GM12878 (cell line): ENCODE results near the gene ADGRF4. TPM values are rescaled to one million over a fixed set of nuclear protein-coding genes. Genes with fewer than 3 reads are reported as not detected.

Source experiments
- ATF7 ChIP-seq: fragments of 450-650 bp; IDR thresholded peaks from 2 replicates; pipeline ENCODE4 v1.6.1; 2016; ENCODE audit warnings: low read depth, mild to moderate bottlenecking
- BCL3 ChIP-seq: IDR thresholded peaks from 2 replicates; pipeline ENCODE4 v1.6.1; 2011; ENCODE audit warnings: borderline replicate concordance, low read depth, mild to moderate bottlenecking, moderate library complexity, low read length; ENCODE audit not compliant: insufficient read depth, poor library complexity, severe bottlenecking
- CBFB ChIP-seq: IDR thresholded peaks from 2 replicates; pipeline ENCODE4 v1.6.1; 2016; ENCODE audit warnings: antibody characterized with exemption, low read depth
- CREB1 ChIP-seq: IDR thresholded peaks from 2 replicates; pipeline ENCODE4 v1.6.1; 2012; ENCODE audit warnings: low read depth, mild to moderate bottlenecking, inconsistent platforms
- EED ChIP-seq: sonication (generic); IDR thresholded peaks from 2 replicates; pipeline ENCODE4 v1.6.1; 2016; ENCODE audit warnings: antibody characterized with exemption, low read depth
- EP300 ChIP-seq, 2 experiments: fragments of 150-350 bp in 1 of 2; IDR thresholded peaks; 2 replicates each; pipeline ENCODE4 v1.6.1; 2011 to 2012; ENCODE audit warnings: low read depth in 2 of 2, low read length in 2 of 2, borderline replicate concordance in 1 of 2, improper control_type of control experiment in 1 of 2, inconsistent platforms in 1 of 2; ENCODE audit not compliant: control insufficient read depth in 1 of 2
- GATAD2B ChIP-seq: fragments of 450-650 bp; conservative IDR thresholded peaks from 2 replicates; pipeline ENCODE4 v1.6.1; 2017; ENCODE audit warnings: low read depth, mild to moderate bottlenecking, moderate library complexity
- IKZF1 ChIP-seq: fragments of 450-650 bp; conservative IDR thresholded peaks from 2 replicates; pipeline ENCODE4 v1.6.1; 2017; ENCODE audit warnings: antibody characterized with exemption, mild to moderate bottlenecking
- JUND ChIP-seq: IDR thresholded peaks from 2 replicates; pipeline ENCODE4 v1.6.1; 2012; ENCODE audit warnings: low read depth, mild to moderate bottlenecking, low read length, improper control_type of control experiment, moderate library complexity
- MTA3 ChIP-seq: IDR thresholded peaks from 2 replicates; pipeline ENCODE4 v1.6.1; 2012; ENCODE audit warnings: low read length, inconsistent platforms, borderline replicate concordance
- NR2C2 ChIP-seq: IDR thresholded peaks from 2 replicates; pipeline ENCODE4 v1.6.1; 2011; ENCODE audit warnings: borderline replicate concordance, low read depth; ENCODE audit not compliant: control insufficient read depth, insufficient read length
- SMARCA5 ChIP-seq: fragments of 450-650 bp; IDR thresholded peaks from 2 replicates; pipeline ENCODE4 v1.6.1; 2017; ENCODE audit warnings: mild to moderate bottlenecking
- STAT3 ChIP-seq: IDR thresholded peaks from 2 replicates; pipeline ENCODE4 v1.6.1; 2011; ENCODE audit warnings: low read depth, low read length, improper control_type of control experiment
- TARDBP ChIP-seq: IDR thresholded peaks from 2 replicates; pipeline ENCODE4 v1.6.1; 2016; ENCODE audit warnings: borderline replicate concordance
- TCF3 ChIP-seq: IDR thresholded peaks from 2 replicates; pipeline ENCODE4 v1.6.1; 2012; ENCODE audit warnings: low read depth, mild to moderate bottlenecking, low read length, borderline replicate concordance; ENCODE audit not compliant: insufficient read depth
- WRNIP1 ChIP-seq: IDR thresholded peaks from 2 replicates; pipeline ENCODE4 v1.6.1; 2011; ENCODE audit warnings: low read depth, low read length, improper control_type of control experiment, borderline replicate concordance
- polyA plus RNA-seq, 11 experiments: library from polyadenylated mRNA; depleted of rRNA in 4 of 11; unstranded in 6 of 11; stranded (reverse) in 5 of 11; fragments of >200 nt; fragmentation: Nextera tagmentation in 4 of 11; fragmentation: Illumina TruSeq in 1 of 11; extraction: Ambion mirVana in 4 of 11; extraction: Trizol in 1 of 11; gene quantifications; 1 replicate in 1 of 11; 2 replicates in 10 of 11; pipeline versions ENCODE4 v1.2.1 to v1.2.3, GENCODE V29; 2011 to 2016; ENCODE audit warnings: inconsistent platforms in 2 of 11, missing spikeins in 2 of 11, low read depth in 1 of 11
- total RNA-seq, 4 experiments: library from RNA; depleted of rRNA in 3 of 4; stranded (reverse); fragments of >200 nt in 3 of 4; fragmentation: Illumina TruSeq in 1 of 4; extraction: Trizol in 1 of 4; gene quantifications; 2 replicates each; pipeline versions ENCODE4 v1.2.1 to v1.2.3, GENCODE V29; 2013 to 2021
- TF ChIP-seq, protein P1 (sequence below): IDR thresholded peaks from 2 replicates; pipeline ENCODE4 v1.6.1; 2012; ENCODE audit warnings: low read length, inconsistent platforms
- TF ChIP-seq, protein P2 (sequence below): fragments of 450-650 bp; IDR thresholded peaks from 2 replicates; pipeline ENCODE4 v1.6.1; 2017; ENCODE audit warnings: mild to moderate bottlenecking
- TF ChIP-seq, protein P3 (sequence below), 3 experiments: IDR thresholded peaks in 2 of 3; conservative IDR thresholded peaks in 1 of 3; 2 replicates each; pipeline ENCODE4 v1.5.1; 2011; ENCODE audit warnings: low read depth in 3 of 3, low read length in 3 of 3, mild to moderate bottlenecking in 3 of 3, control low read depth in 2 of 3, moderate library complexity in 2 of 3, inconsistent platforms in 1 of 3, mixed read lengths in 1 of 3; ENCODE audit not compliant: control insufficient read depth in 2 of 3, insufficient read depth in 1 of 3; ENCODE audit errors: extremely low read depth in 1 of 3

Gene ADGRF4
- total and polyA plus RNA-seq, 10 of the 15 experiments (the other 5 are each of a cell fraction or from before 2014, with no cell fraction given) = 0.04 to 0.12 (median 0.06) TPM; not detected in 5

DNA sequence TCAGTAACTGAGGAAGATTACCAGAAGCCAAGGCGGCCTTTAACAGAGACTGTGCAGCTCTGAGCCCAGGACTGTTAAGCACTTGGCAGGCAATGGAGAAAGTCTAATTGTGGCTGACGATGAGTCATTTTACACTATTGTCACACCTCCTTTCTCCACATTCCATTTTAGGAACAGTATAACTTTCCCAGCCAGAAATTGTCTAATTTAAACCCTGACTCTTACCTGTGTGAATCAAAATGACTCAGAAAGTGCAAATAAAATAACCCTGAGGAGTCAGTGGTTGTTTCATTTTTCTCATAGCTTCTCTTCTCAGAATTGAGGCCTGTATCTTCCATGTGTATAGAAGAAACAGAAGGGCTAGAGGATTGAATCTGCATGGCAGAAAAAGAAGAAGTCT lies 43.4 kb downstream of the ADGRF4 start (continued):
- TF ChIP-seq EP300 (IDR thresholded peaks at IDR 0.05; ENCODE audit: borderline replicate concordance in 1 of 2, control insufficient read depth in 1 of 2, low read depth in 2 of 2, low read length in 2 of 2) = peak; percentile 22 to 49; a peak in 2 of 4 replicates
- TF ChIP-seq ATF7 = 0 out of 2 replicates have a peak, but pooled peaks have one; percentile 28
- TF ChIP-seq NR2C2 = no peak
- no peak for TF ChIP-seq TCF3
- TF ChIP-seq, protein P1, sequence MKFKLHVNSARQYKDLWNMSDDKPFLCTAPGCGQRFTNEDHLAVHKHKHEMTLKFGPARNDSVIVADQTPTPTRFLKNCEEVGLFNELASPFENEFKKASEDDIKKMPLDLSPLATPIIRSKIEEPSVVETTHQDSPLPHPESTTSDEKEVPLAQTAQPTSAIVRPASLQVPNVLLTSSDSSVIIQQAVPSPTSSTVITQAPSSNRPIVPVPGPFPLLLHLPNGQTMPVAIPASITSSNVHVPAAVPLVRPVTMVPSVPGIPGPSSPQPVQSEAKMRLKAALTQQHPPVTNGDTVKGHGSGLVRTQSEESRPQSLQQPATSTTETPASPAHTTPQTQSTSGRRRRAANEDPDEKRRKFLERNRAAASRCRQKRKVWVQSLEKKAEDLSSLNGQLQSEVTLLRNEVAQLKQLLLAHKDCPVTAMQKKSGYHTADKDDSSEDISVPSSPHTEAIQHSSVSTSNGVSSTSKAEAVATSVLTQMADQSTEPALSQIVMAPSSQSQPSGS = peak; percentile 62; the same call in 1 of the 2 replicates
- peak; percentile 79 for TF ChIP-seq MTA3
- TF ChIP-seq TARDBP = no peak
- peak; percentile 21; the same call in 1 of the 2 replicates for TF ChIP-seq JUND
- no peak for TF ChIP-seq SMARCA5
- TF ChIP-seq WRNIP1 = no peak
- peak; percentile 90 for TF ChIP-seq IKZF1
- no peak for TF ChIP-seq STAT3
- TF ChIP-seq BCL3 = peak; percentile 81
- TF ChIP-seq CREB1 = peak; percentile 41; the same call in 1 of the 2 replicates
- TF ChIP-seq GATAD2B = peak; percentile 49
- TF ChIP-seq, protein P2, sequence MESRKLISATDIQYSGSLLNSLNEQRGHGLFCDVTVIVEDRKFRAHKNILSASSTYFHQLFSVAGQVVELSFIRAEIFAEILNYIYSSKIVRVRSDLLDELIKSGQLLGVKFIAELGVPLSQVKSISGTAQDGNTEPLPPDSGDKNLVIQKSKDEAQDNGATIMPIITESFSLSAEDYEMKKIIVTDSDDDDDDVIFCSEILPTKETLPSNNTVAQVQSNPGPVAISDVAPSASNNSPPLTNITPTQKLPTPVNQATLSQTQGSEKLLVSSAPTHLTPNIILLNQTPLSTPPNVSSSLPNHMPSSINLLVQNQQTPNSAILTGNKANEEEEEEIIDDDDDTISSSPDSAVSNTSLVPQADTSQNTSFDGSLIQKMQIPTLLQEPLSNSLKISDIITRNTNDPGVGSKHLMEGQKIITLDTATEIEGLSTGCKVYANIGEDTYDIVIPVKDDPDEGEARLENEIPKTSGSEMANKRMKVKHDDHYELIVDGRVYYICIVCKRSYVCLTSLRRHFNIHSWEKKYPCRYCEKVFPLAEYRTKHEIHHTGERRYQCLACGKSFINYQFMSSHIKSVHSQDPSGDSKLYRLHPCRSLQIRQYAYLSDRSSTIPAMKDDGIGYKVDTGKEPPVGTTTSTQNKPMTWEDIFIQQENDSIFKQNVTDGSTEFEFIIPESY = no peak
- TF ChIP-seq, protein P3, sequence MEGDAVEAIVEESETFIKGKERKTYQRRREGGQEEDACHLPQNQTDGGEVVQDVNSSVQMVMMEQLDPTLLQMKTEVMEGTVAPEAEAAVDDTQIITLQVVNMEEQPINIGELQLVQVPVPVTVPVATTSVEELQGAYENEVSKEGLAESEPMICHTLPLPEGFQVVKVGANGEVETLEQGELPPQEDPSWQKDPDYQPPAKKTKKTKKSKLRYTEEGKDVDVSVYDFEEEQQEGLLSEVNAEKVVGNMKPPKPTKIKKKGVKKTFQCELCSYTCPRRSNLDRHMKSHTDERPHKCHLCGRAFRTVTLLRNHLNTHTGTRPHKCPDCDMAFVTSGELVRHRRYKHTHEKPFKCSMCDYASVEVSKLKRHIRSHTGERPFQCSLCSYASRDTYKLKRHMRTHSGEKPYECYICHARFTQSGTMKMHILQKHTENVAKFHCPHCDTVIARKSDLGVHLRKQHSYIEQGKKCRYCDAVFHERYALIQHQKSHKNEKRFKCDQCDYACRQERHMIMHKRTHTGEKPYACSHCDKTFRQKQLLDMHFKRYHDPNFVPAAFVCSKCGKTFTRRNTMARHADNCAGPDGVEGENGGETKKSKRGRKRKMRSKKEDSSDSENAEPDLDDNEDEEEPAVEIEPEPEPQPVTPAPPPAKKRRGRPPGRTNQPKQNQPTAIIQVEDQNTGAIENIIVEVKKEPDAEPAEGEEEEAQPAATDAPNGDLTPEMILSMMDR (IDR thresholded peaks at IDR 0.05 in 2 of 3, conservative IDR thresholded peaks at IDR 0.05 in 1 of 3; ENCODE audit: control insufficient read depth in 2 of 3, extremely low read depth in 1 of 3, insufficient read depth in 1 of 3, low read depth in 3 of 3, low read length in 3 of 3) = no peak
- peak; percentile 90 for TF ChIP-seq EED
- TF ChIP-seq CBFB = peak; percentile 22; the same call in 1 of the 2 replicates
